SJCRH30 (cell line): ENCODE measurements around the gene BBS10. TPM values are rescaled to one million over a fixed set of nuclear protein-coding genes. Genes with fewer than 3 reads are reported as not detected.
"Not testable (repeated sequence)": the region's sequence is repeated elsewhere in the genome, so short reads cannot be mapped to it uniquely, and the experiment has no call there.

ENCODE experiments used
- DNase-seq, 2 experiments: peaks; one replicate each; pipeline ENCODE4 v3.0.0-alpha.2; 2015 to 2020
- H3K27ac ChIP-seq: fragments of 250-450 bp; sonication (Bioruptor Pico); 2 replicates; pipeline ENCODE4 v1.5.1; 2020; ENCODE audit warnings: mild to moderate bottlenecking, moderate library complexity
- H3K27me3 ChIP-seq: fragments of 250-450 bp; sonication (Bioruptor Pico); 2 replicates; pipeline ENCODE4 v1.5.1; 2020; ENCODE audit warnings: mild to moderate bottlenecking, moderate library complexity
- H3K36me3 ChIP-seq: fragments of 250-450 bp; sonication (Bioruptor Pico); 2 replicates; pipeline ENCODE4 v1.5.1; 2020; ENCODE audit warnings: mild to moderate bottlenecking, moderate library complexity
- H3K4me1 ChIP-seq: fragments of 250-450 bp; sonication (Bioruptor Pico); 2 replicates; pipeline ENCODE4 v1.5.1; 2020; ENCODE audit warnings: mild to moderate bottlenecking, moderate library complexity
- H3K4me3 ChIP-seq: fragments of 250-450 bp; sonication (Bioruptor Pico); 2 replicates; pipeline ENCODE4 v1.5.1; 2020; ENCODE audit warnings: mild to moderate bottlenecking, moderate library complexity
- H3K9me3 ChIP-seq: fragments of 250-450 bp; sonication (Bioruptor Pico); replicated peaks from 2 replicates; pipeline ENCODE4 v1.5.1; 2020; ENCODE audit warnings: mild to moderate bottlenecking, moderate library complexity
- total RNA-seq: library from RNA; depleted of rRNA; stranded (reverse); fragments of >200 nt; shearing (Covaris generic); gene quantifications from 2 replicates; pipeline ENCODE4 v1.2.3, GENCODE V29; 2014; rRNA removed

BBS10 gene
- total RNA-seq: 13.9 and 15.7 TPM in 2 replicates

- Histone ChIP-seq H3K4me3 (peak within 1 kb of the TSS; percentile 76), H3K27ac (peak within 1 kb of the TSS; percentile 72), H3K27me3 (no peaks in the 10 kb centered on the region), H3K9me3 (no peaks in the 10 kb centered on the region), H3K4me1 (no peaks in the 10 kb centered on the region), H3K36me3 (no peaks in the 10 kb centered on the region)
- peak; percentile 92 to 94 for DNase-seq
These were observed at the start of gene BBS10 for GRCh38 chr12:76348079-76348901. Gene BBS10 (minus strand): TSS chr12:76348415. CDS start chr12:76348358, 57 bp downstream.

- Histone ChIP-seq H3K4me1 (no peaks in the 10 kb centered on the region), H3K9me3 (no peaks in the 10 kb centered on the region), H3K27ac (no peak overlapping the region), H3K36me3 (peaks cover 27% of the 10 kb centered on the region), H3K4me3 (no peak overlapping the region), H3K27me3 (no peaks in the 10 kb centered on the region)
- no peak for DNase-seq
These were observed 43.2 kb upstream of the BBS10 start for GRCh38 chr12:76391461-76391860.

GRCh38 chr12:76387614-76388013, 39.4 kb upstream of the BBS10 start:
- no peak for DNase-seq
- Histone ChIP-seq H3K9me3 (no peaks in the 10 kb centered on the region), H3K4me3 (no peak overlapping the region), H3K4me1 (no peaks in the 10 kb centered on the region), H3K27me3 (no peaks in the 10 kb centered on the region), H3K27ac (no peak overlapping the region), H3K36me3 (peaks cover 44% of the 10 kb centered on the region)

GRCh38 chr12:76384560-76384959, 36.3 kb upstream of the BBS10 start:
- Histone ChIP-seq H3K36me3 (peaks cover 35% of the 10 kb centered on the region), H3K27ac (no peak overlapping the region), H3K27me3 (no peaks in the 10 kb centered on the region), H3K9me3 (no peaks in the 10 kb centered on the region), H3K4me1 (no peaks in the 10 kb centered on the region), H3K4me3 (no peak overlapping the region)
- no peak for DNase-seq

- no peaks in the 10 kb centered on the region for H3K4me1 ChIP-seq
- no peaks in the 10 kb centered on the region for H3K27me3 ChIP-seq
- DNase-seq: no peak
- peaks cover 33% of the 10 kb centered on the region for H3K36me3 ChIP-seq
- H3K4me3 ChIP-seq: no peak overlapping the region
- no peaks in the 10 kb centered on the region for H3K9me3 ChIP-seq
- no peak overlapping the region for H3K27ac ChIP-seq
These were observed 35.8 kb upstream of the BBS10 start for GRCh38 chr12:76383988-76384387.

- peaks cover 41% of the 10 kb centered on the region for H3K36me3 ChIP-seq
- no peaks in the 10 kb centered on the region for H3K27me3 ChIP-seq
- H3K9me3 ChIP-seq: 0 out of 2 replicates have a peak, but pooled peaks cover 3% of the 10 kb centered on the region
- no peak for DNase-seq
- H3K27ac ChIP-seq: no peak overlapping the region
- H3K4me3 ChIP-seq: no peak overlapping the region
- H3K4me1 ChIP-seq: no peaks in the 10 kb centered on the region
These were observed 31.0 kb upstream of the BBS10 start for GRCh38 chr12:76379261-76379660.

GRCh38 chr12:76376876-76377275, 28.7 kb upstream of the BBS10 start:
- not testable (repeated sequence) for H3K4me3 ChIP-seq, H3K9me3 ChIP-seq, H3K27ac ChIP-seq, DNase-seq, H3K4me1 ChIP-seq, H3K27me3 ChIP-seq
- peaks cover 46% of the 10 kb centered on the region for H3K36me3 ChIP-seq

GRCh38 chr12:76375939-76376338, 27.7 kb upstream of the BBS10 start:
- Histone ChIP-seq H3K4me3 (no peak overlapping the region), H3K36me3 (peaks cover 42% of the 10 kb centered on the region), H3K4me1 (no peaks in the 10 kb centered on the region), H3K9me3 (0 out of 2 replicates have a peak, but pooled peaks cover 3% of the 10 kb centered on the region), H3K27me3 (no peaks in the 10 kb centered on the region), H3K27ac (no peak overlapping the region)
- no peak for DNase-seq

GRCh38 chr12:76375470-76375869, 27.3 kb upstream of the BBS10 start:
- H3K9me3 ChIP-seq: 0 out of 2 replicates have a peak, but pooled peaks cover 3% of the 10 kb centered on the region
- H3K4me3 ChIP-seq: no peak overlapping the region
- DNase-seq: no peak
- H3K27me3 ChIP-seq: no peaks in the 10 kb centered on the region
- H3K36me3 ChIP-seq: peaks cover 42% of the 10 kb centered on the region
- H3K27ac ChIP-seq: no peak overlapping the region
- no peaks in the 10 kb centered on the region for H3K4me1 ChIP-seq

GRCh38 chr12:76374386-76375020, 26.3 kb upstream of the BBS10 start:
- H3K9me3 ChIP-seq: 0 out of 2 replicates have a peak, but pooled peaks cover 3% of the 10 kb centered on the region
- H3K27me3 ChIP-seq: no peaks in the 10 kb centered on the region
- no peak overlapping the region for H3K27ac ChIP-seq
- no peak overlapping the region for H3K4me3 ChIP-seq
- DNase-seq: no peak
- H3K36me3 ChIP-seq: peaks cover 51% of the 10 kb centered on the region
- H3K4me1 ChIP-seq: no peaks in the 10 kb centered on the region

GRCh38 chr12:76368230-76368629, 20.0 kb upstream of the BBS10 start:
- no peak for DNase-seq
- no peaks in the 10 kb centered on the region for H3K27me3 ChIP-seq
- H3K36me3 ChIP-seq: peaks cover 71% of the 10 kb centered on the region
- no peak overlapping the region for H3K27ac ChIP-seq
- no peak overlapping the region for H3K4me3 ChIP-seq
- H3K9me3 ChIP-seq: no peaks in the 10 kb centered on the region
- no peaks in the 10 kb centered on the region for H3K4me1 ChIP-seq

- H3K36me3 ChIP-seq: peaks cover 63% of the 10 kb centered on the region
- H3K4me1 ChIP-seq: no peaks in the 10 kb centered on the region
- H3K27ac ChIP-seq: no peak overlapping the region
- H3K4me3 ChIP-seq: no peak overlapping the region
- H3K27me3 ChIP-seq: no peaks in the 10 kb centered on the region
- no peak for DNase-seq
- no peaks in the 10 kb centered on the region for H3K9me3 ChIP-seq
These were observed 17.9 kb upstream of the BBS10 start for GRCh38 chr12:76366163-76366562.

- H3K27me3 ChIP-seq, DNase-seq, H3K9me3 ChIP-seq, H3K27ac ChIP-seq, H3K4me1 ChIP-seq, H3K4me3 ChIP-seq: not testable (repeated sequence)
- H3K36me3 ChIP-seq: peaks cover 45% of the 10 kb centered on the region
These were observed 15.9 kb upstream of the BBS10 start for GRCh38 chr12:76364131-76364530.

GRCh38 chr12:76360316-76360715, 12.1 kb upstream of the BBS10 start:
- Histone ChIP-seq H3K27me3 (no peaks in the 10 kb centered on the region), H3K9me3 (no peaks in the 10 kb centered on the region), H3K36me3 (peaks cover 28% of the 10 kb centered on the region), H3K4me1 (no peaks in the 10 kb centered on the region), H3K27ac (no peak overlapping the region), H3K4me3 (no peak overlapping the region)
- no peak for DNase-seq

GRCh38 chr12:76356071-76356470, 7.9 kb upstream of the BBS10 start:
- Histone ChIP-seq H3K27ac (no peak overlapping the region), H3K27me3 (no peaks in the 10 kb centered on the region), H3K9me3 (no peaks in the 10 kb centered on the region), H3K4me1 (no peaks in the 10 kb centered on the region), H3K4me3 (no peak overlapping the region), H3K36me3 (peaks cover 24% of the 10 kb centered on the region)
- DNase-seq: no peak
